K562 (cell line): ENCODE measurements around the gene RBMS3. TPM values are rescaled to one million over a fixed set of nuclear protein-coding genes. Genes with fewer than 3 reads are reported as not detected.

ENCODE experiments used
- ATAC-seq: fragments of 200-7000 bp; cut with Tn5 transposase; 3 replicates; pipeline ENCODE4 v1.9.1; 2020; ENCODE audit warnings: moderate library complexity
- BruUV-seq: library from RNA; stranded (reverse); fragments of 400-500 nt; replicated peaks from 2 replicates; lab custom pipeline; 2021; lab: Mats Ljungman, UMichigan
- CTCF ChIA-PET: fragments of 300-600 bp; formaldehyde crosslinking; extraction: SDS; loops from one replicate; lab custom pipeline; 2021; ENCODE audit warnings: low intra/inter-chr PET ratio; lab: Yijun Ruan, JAX
- POLR2A ChIA-PET: fragments of 300-600, 350-650 bp; sonication (Branson Sonifier 250); formaldehyde crosslinking; extraction: SDS; loops from one replicate; lab custom pipeline; 2021; ENCODE audit warnings: antibody characterized with exemption, inconsistent platforms; lab: Yijun Ruan, JAX
- DNase-seq, 4 experiments: peaks; one replicate each; pipeline versions ENCODE4 v3.0.0 to v3.0.0-alpha.2; 2011 to 2018; ENCODE audit warnings: low spot score in 3 of 4, mixed read lengths in 3 of 4; ENCODE audit errors: extremely low read depth in 1 of 4
- FAIRE-seq: peaks from 2 replicates; lab custom pipeline; 2011; peaks lifted over from hg19 to GRCh38; lab: Jason Lieb, UNC
- H2AFZ ChIP-seq: 2 replicates; pipeline ENCODE4 v1.6.0; 2011; ENCODE audit warnings: low read depth, low read length, control low read depth, inconsistent platforms
- H3K27ac ChIP-seq: fragments of 200-600 bp; 3 replicates; pipeline ENCODE4 v1.8.0; 2011; ENCODE audit warnings: low read depth, mild to moderate bottlenecking, control low read depth, inconsistent platforms, low read length, moderate library complexity, mixed read lengths; ENCODE audit errors: extremely low read depth
- H3K27me3 ChIP-seq, 2 experiments: fragments of 300-600 bp in 1 of 2; 2 replicates in 1 of 2; 3 replicates in 1 of 2; pipeline versions ENCODE4 v1.6.0 to v1.8.0; 2011; ENCODE audit warnings: inconsistent platforms in 2 of 2, low read length in 2 of 2, mild to moderate bottlenecking in 1 of 2, mixed read lengths in 1 of 2, moderate library complexity in 1 of 2; ENCODE audit not compliant: control insufficient read depth in 2 of 2, insufficient read depth in 2 of 2
- H3K36me3 ChIP-seq: fragments of 300-600 bp; 3 replicates; pipeline ENCODE4 v1.8.0; 2011; ENCODE audit warnings: mild to moderate bottlenecking, low read length, inconsistent platforms; ENCODE audit not compliant: control insufficient read depth, insufficient read depth
- H3K4me1 ChIP-seq, 2 experiments: fragments of 200-600 bp in 1 of 2; replicated peaks in 1 of 2; 2 replicates in 1 of 2; 3 replicates in 1 of 2; pipeline versions ENCODE4 v1.5.1 to v1.8.0; 2011; ENCODE audit warnings: inconsistent platforms in 2 of 2, low read length in 2 of 2, mild to moderate bottlenecking in 1 of 2, mixed read lengths in 1 of 2, moderate library complexity in 1 of 2; ENCODE audit not compliant: control insufficient read depth in 2 of 2, insufficient read depth in 2 of 2
- H3K4me2 ChIP-seq: 2 replicates; pipeline ENCODE4 v1.6.1; 2011; ENCODE audit warnings: low read length, control low read depth, inconsistent platforms, mixed read lengths; ENCODE audit not compliant: insufficient read depth
- H3K4me3 ChIP-seq: fragments of 200-600 bp; sonication (generic), shearing (Covaris generic); 2 replicates; pipeline ENCODE4 v1.5.1; 2016; ENCODE audit warnings: control low read depth, inconsistent platforms
- H3K79me2 ChIP-seq: fragments of 200-600 bp; 3 replicates; pipeline ENCODE4 v1.8.0; 2011; ENCODE audit warnings: low read length, inconsistent platforms; ENCODE audit not compliant: control insufficient read depth, insufficient read depth
- H3K9ac ChIP-seq, 2 experiments: 2 replicates each; pipeline versions ENCODE4 v1.6.0 to v1.6.1; 2011; ENCODE audit warnings: low read depth in 2 of 2, low read length in 2 of 2, control low read depth in 1 of 2, inconsistent platforms in 1 of 2, mild to moderate bottlenecking in 1 of 2, mixed read lengths in 1 of 2; ENCODE audit not compliant: insufficient read depth in 1 of 2
- H3K9me1 ChIP-seq: one replicate; pipeline ENCODE4 v1.6.0; 2011; ENCODE audit warnings: inconsistent platforms, mild to moderate bottlenecking, low read length, moderate library complexity; ENCODE audit not compliant: control insufficient read depth, insufficient read depth
- H3K9me3 ChIP-seq: replicated peaks from 2 replicates; pipeline ENCODE4 v1.5.1; 2011; ENCODE audit warnings: low read depth, low read length, inconsistent platforms; ENCODE audit not compliant: control insufficient read depth, insufficient read depth
- H4K20me1 ChIP-seq: replicated peaks from 2 replicates; pipeline ENCODE4 v1.6.1; 2011; ENCODE audit warnings: low read length, inconsistent platforms, mixed read lengths; ENCODE audit not compliant: control insufficient read depth, insufficient read depth
- CBFA2T3 ChIP-seq: fragments of 450-650 bp; IDR thresholded peaks from 2 replicates; pipeline ENCODE4 v1.6.1; 2017
- CBX3 ChIP-seq, 2 experiments: IDR thresholded peaks; 1 replicate in 1 of 2; 2 replicates in 1 of 2; pipeline ENCODE4 v1.6.1; 2012; ENCODE audit warnings: inconsistent platforms in 2 of 2, low read length in 2 of 2, borderline replicate concordance in 1 of 2, control low read depth in 1 of 2
- CCAR2 ChIP-seq: fragments of 200-400 bp; formaldehyde crosslinking; IDR thresholded peaks from 2 replicates; pipeline ENCODE4 v1.6.1; 2017; ENCODE audit warnings: mild to moderate bottlenecking, low read depth, low read length
- E4F1 ChIP-seq: fragments of 250-450 bp; sonication (Bioruptor Pico); IDR thresholded peaks from 2 replicates; pipeline ENCODE4 v1.5.0; 2021; ENCODE audit warnings: mild to moderate bottlenecking, borderline replicate concordance
- EWSR1 ChIP-seq: fragments of 450-650 bp; IDR thresholded peaks from 2 replicates; pipeline ENCODE4 v1.6.1; 2018; ENCODE audit warnings: borderline replicate concordance, mild to moderate bottlenecking, low read depth, moderate library complexity; ENCODE audit not compliant: partially characterized antibody
- FIP1L1 ChIP-seq: fragments of 200-400 bp; formaldehyde crosslinking; IDR thresholded peaks from 2 replicates; pipeline ENCODE4 v1.6.1; 2018; ENCODE audit warnings: mild to moderate bottlenecking, low read depth, low read length; ENCODE audit not compliant: poor library complexity, severe bottlenecking
- JUN ChIP-seq, 2 experiments: sonication (generic) in 1 of 2; formaldehyde crosslinking in 1 of 2; IDR thresholded peaks; 2 replicates each; pipeline versions ENCODE4 v1.6.1 to v1.8.0; 2012 to 2022; ENCODE audit warnings: borderline replicate concordance in 2 of 2, mild to moderate bottlenecking in 2 of 2, improper control_type of control experiment in 1 of 2, low read depth in 1 of 2, low read length in 1 of 2, missing genetic modification reagents in 1 of 2
- KAT2B ChIP-seq: IDR thresholded peaks from one replicate; pipeline ENCODE4 v1.6.1; 2012; ENCODE audit warnings: low read depth, mild to moderate bottlenecking, control low read depth, inconsistent platforms, low read length, moderate library complexity
- NEUROD1 ChIP-seq: fragments of 150-350 bp; IDR thresholded peaks from 2 replicates; pipeline ENCODE4 v1.6.1; 2014; ENCODE audit warnings: borderline replicate concordance, low read length, low read depth; ENCODE audit not compliant: partially characterized antibody
- NFE2 ChIP-seq: IDR thresholded peaks from 2 replicates; pipeline ENCODE4 v1.6.1; 2014; ENCODE audit warnings: antibody characterized with exemption, low read depth
- NR3C1 ChIP-seq: sonication (generic); formaldehyde crosslinking; IDR thresholded peaks from 2 replicates; pipeline ENCODE4 v1.8.1; 2022; ENCODE audit warnings: missing genetic modification reagents
- RCOR1 ChIP-seq, 2 experiments: IDR thresholded peaks; 2 replicates each; pipeline ENCODE4 v1.6.1; 2012; ENCODE audit warnings: low read depth in 2 of 2, low read length in 2 of 2, borderline replicate concordance in 1 of 2, improper control_type of control experiment in 1 of 2
- STAT5A ChIP-seq: IDR thresholded peaks from 2 replicates; pipeline ENCODE4 v1.6.1; 2012; ENCODE audit warnings: low read length, inconsistent platforms, borderline replicate concordance
- THAP12 ChIP-seq: fragments of 250-450 bp; sonication (Bioruptor Pico); IDR thresholded peaks from 2 replicates; pipeline ENCODE4 v1.9.0; 2021; ENCODE audit warnings: mild to moderate bottlenecking, inconsistent platforms
- ZC3H8 ChIP-seq: fragments of 450-650 bp; IDR thresholded peaks from 2 replicates; pipeline ENCODE4 v1.6.1; 2017
- ZFP91 ChIP-seq: sonication (generic); formaldehyde crosslinking; IDR thresholded peaks from 2 replicates; pipeline ENCODE4 v1.8.0; 2022; ENCODE audit warnings: mild to moderate bottlenecking, missing genetic modification reagents
- ZZZ3 ChIP-seq: fragments of 450-650 bp; IDR thresholded peaks from 2 replicates; pipeline ENCODE4 v1.6.1; 2016; ENCODE audit warnings: antibody characterized with exemption, mild to moderate bottlenecking, moderate library complexity
- WGBS: fragments of 100-300 bp; shearing (Covaris generic); methylation state at CpG from one replicate; pipeline ENCODE4 v1.1.6; 2016; ENCODE audit warnings: low coverage, mixed read lengths; ENCODE audit not compliant: insufficient coverage; ENCODE audit errors: missing lambda C conversion rate; 5-methylcytosine and 5-hydroxymethylcytosine counted together
- in situ Hi-C: fragments of 300-500 bp; cut with MboI; formaldehyde crosslinking; loops from 4 replicates; pipeline ENCODE4 v1.15.0; 2018; ENCODE audit warnings: inconsistent platforms, mixed read lengths
- intact Hi-C: fragments of 100-400 bp; cut with micrococcal nuclease; formaldehyde crosslinking; loops from 2 replicates; pipeline ENCODE4 v1.14.2; 2022
- polyA plus RNA-seq, 8 experiments: library from polyadenylated mRNA; depleted of rRNA in 4 of 8; stranded (reverse) in 5 of 8; unstranded in 3 of 8; fragments of >200 nt; fragmentation: Nextera tagmentation in 2 of 8; fragmentation: Illumina TruSeq in 1 of 8; extraction: Ambion mirVana in 2 of 8; extraction: Trizol in 1 of 8; gene quantifications; 2 replicates each; pipeline versions ENCODE4 v1.2.1 to v1.2.3, GENCODE V29; 2011 to 2014; ENCODE audit warnings: inconsistent platforms in 1 of 8, missing spikeins in 1 of 8
- total RNA-seq, 7 experiments: library from RNA; depleted of rRNA in 6 of 7; stranded (reverse); fragments of >200 nt in 6 of 7; fragmentation: Illumina TruSeq in 2 of 7; extraction: Trizol in 2 of 7; gene quantifications; 2 replicates each; pipeline versions ENCODE4 v1.2.1 to v1.2.3, GENCODE V29; 2011 to 2021; ENCODE audit warnings: low replicate concordance in 1 of 7

Gene RBMS3
- total and polyA plus RNA-seq, 9 of the 15 experiments (the other 6 are each of a cell fraction or from before 2014, with no cell fraction given), result 0.20 TPM; not detected in 8

GRCh38 chr3:29384640-29385039, 103.8 kb downstream of the RBMS3 start:
- no peaks in the 10 kb centered on the region for H3K79me2 ChIP-seq
- POLR2A ChIA-PET, result no interaction called here
- H3K4me2 ChIP-seq, result no peak overlapping the region
- H3K9me1 ChIP-seq, result no peaks in the 10 kb centered on the region
- H3K36me3 ChIP-seq, result no peaks in the 10 kb centered on the region
- FAIRE-seq (peak; percentile 51), DNase-seq (no peak)
- intact Hi-C loops, result no loop called here
- H3K9ac ChIP-seq, result no peak overlapping the region
- no peaks in the 10 kb centered on the region for H3K27me3 ChIP-seq
- no peaks in the 10 kb centered on the region; the same call in 1 of the 2 replicates for H3K9me3 ChIP-seq
- TF ChIP-seq FIP1L1 (no peak), NR3C1 (CRISPR knock-in tag) (no peak), KAT2B (no peak), CCAR2 (no peak), THAP12 (CRISPR knock-in tag) (no peak), RCOR1 (IDR thresholded peaks at IDR 0.05; ENCODE audit: borderline replicate concordance in 1 of 2, low read depth in 2 of 2, low read length in 2 of 2) (no peak), ZZZ3 (no peak), NEUROD1 (no peak), STAT5A (no peak), JUN (IDR thresholded peaks at IDR 0.05; ENCODE audit: borderline replicate concordance, low read depth, low read length) (no peak), JUN (CRISPR knock-in tag; IDR thresholded peaks at IDR 0.05; ENCODE audit: borderline replicate concordance) (no peak), CBX3 (IDR thresholded peaks at IDR 0.05; ENCODE audit: borderline replicate concordance in 1 of 2, low read length in 2 of 2) (no peak), E4F1 (CRISPR knock-in tag) (no peak), NFE2 (no peak), ZFP91 (CRISPR knock-in tag) (no peak), CBFA2T3 (no peak), EWSR1 (no peak), ZC3H8 (no peak)
- TF ChIP-seq, all 486 proteins: peak for 0
- Histone ChIP-seq H3K4me3 (no peak overlapping the region), H3K4me1 (no peaks in the 10 kb centered on the region), H2AFZ (no peak overlapping the region), H4K20me1 (no peaks in the 10 kb centered on the region), H3K27ac (no peak overlapping the region)
- BruUV-seq, result no TSS peak
- in situ Hi-C loops, result no loop called here
- 3% methylated on average over 6 of the region's 6 CpGs for WGBS
- CTCF ChIA-PET, result no interaction called here
- ATAC-seq, result no peak
